H1 (cell line): Measurements from ENCODE around the gene OR6V1. TPM values are rescaled to one million over a fixed set of nuclear protein-coding genes. Genes with fewer than 3 reads are reported as not detected.

Experiments
- CEBPB ChIP-seq: IDR thresholded peaks from 2 replicates; pipeline ENCODE4 v1.6.1; 2012; ENCODE audit warnings: low read depth, low read length
- RXRA ChIP-seq: IDR thresholded peaks from 2 replicates; pipeline ENCODE4 v1.6.1; 2011; ENCODE audit warnings: low read depth, mild to moderate bottlenecking, low read length, moderate library complexity; ENCODE audit not compliant: insufficient read depth
- SIX5 ChIP-seq: IDR thresholded peaks from 2 replicates; pipeline ENCODE4 v1.6.1; 2011; ENCODE audit warnings: mild to moderate bottlenecking, low read depth, low read length
- SRF ChIP-seq: IDR thresholded peaks from 2 replicates; pipeline ENCODE4 v1.6.1; 2011; ENCODE audit warnings: mild to moderate bottlenecking, low read depth, low read length, moderate library complexity
- TEAD4 ChIP-seq: IDR thresholded peaks from 2 replicates; pipeline ENCODE4 v1.6.1; 2012; ENCODE audit warnings: low read depth, low read length, inconsistent platforms, mixed read lengths
- polyA plus RNA-seq, 7 experiments: library from polyadenylated mRNA; depleted of rRNA in 3 of 7; stranded (reverse) in 5 of 7; unstranded in 2 of 7; fragments of >200 nt in 5 of 7; fragments of 200-250 nt in 2 of 7; gene quantifications; 1 replicate in 5 of 7; 2 replicates in 1 of 7; 4 replicates in 1 of 7; pipeline versions ENCODE4 v1.2.1 to v1.2.3, GENCODE V29; 2011 to 2013; ENCODE audit warnings: missing spikeins in 2 of 7, mixed read lengths in 2 of 7
- total RNA-seq: library from RNA; stranded (reverse); fragmentation: NEBNext Ultra II Directional; extraction: Animal tissue kit (Norgen Biotek cat#: 25700); gene quantifications from 2 replicates; pipeline ENCODE4 v1.2.1, GENCODE V29; 2021
- TF ChIP-seq, protein P1 (sequence below): fragments of 300-600 bp; sonication (generic); IDR thresholded peaks from 2 replicates; pipeline ENCODE4 v1.7.1; 2012; ENCODE audit warnings: low read length, moderate library complexity, mild to moderate bottlenecking, inconsistent platforms; ENCODE audit not compliant: insufficient replicate concordance

The OR6V1 gene
- total and polyA plus RNA-seq, 2 of the 8 experiments (the other 6 are each of a cell fraction or from before 2014, with no cell fraction given): not detected

DNA sequence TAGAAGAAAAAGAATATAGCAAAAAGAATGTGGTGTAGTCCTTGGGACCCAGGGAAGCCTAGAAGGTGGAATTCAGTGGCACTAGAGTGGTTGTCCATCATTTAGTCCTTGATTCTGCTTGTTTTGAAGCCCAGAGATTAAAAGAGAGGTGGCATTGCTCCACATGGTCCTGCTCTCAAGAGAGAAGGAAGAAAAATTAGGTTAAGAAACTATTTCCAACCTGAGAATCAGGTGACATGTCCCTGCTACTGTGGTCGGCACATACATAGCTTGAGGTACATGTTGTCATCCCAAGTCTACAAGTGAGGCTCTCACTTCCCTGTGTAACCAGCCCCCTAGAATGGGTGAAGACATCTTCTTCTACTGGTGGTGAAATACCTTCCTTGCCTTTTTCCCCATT, 25.1 kb upstream of the OR6V1 start, which contains the start of gene OR9A2 (continued):
- TF ChIP-seq SIX5: no peak
- TF ChIP-seq, protein P1, sequence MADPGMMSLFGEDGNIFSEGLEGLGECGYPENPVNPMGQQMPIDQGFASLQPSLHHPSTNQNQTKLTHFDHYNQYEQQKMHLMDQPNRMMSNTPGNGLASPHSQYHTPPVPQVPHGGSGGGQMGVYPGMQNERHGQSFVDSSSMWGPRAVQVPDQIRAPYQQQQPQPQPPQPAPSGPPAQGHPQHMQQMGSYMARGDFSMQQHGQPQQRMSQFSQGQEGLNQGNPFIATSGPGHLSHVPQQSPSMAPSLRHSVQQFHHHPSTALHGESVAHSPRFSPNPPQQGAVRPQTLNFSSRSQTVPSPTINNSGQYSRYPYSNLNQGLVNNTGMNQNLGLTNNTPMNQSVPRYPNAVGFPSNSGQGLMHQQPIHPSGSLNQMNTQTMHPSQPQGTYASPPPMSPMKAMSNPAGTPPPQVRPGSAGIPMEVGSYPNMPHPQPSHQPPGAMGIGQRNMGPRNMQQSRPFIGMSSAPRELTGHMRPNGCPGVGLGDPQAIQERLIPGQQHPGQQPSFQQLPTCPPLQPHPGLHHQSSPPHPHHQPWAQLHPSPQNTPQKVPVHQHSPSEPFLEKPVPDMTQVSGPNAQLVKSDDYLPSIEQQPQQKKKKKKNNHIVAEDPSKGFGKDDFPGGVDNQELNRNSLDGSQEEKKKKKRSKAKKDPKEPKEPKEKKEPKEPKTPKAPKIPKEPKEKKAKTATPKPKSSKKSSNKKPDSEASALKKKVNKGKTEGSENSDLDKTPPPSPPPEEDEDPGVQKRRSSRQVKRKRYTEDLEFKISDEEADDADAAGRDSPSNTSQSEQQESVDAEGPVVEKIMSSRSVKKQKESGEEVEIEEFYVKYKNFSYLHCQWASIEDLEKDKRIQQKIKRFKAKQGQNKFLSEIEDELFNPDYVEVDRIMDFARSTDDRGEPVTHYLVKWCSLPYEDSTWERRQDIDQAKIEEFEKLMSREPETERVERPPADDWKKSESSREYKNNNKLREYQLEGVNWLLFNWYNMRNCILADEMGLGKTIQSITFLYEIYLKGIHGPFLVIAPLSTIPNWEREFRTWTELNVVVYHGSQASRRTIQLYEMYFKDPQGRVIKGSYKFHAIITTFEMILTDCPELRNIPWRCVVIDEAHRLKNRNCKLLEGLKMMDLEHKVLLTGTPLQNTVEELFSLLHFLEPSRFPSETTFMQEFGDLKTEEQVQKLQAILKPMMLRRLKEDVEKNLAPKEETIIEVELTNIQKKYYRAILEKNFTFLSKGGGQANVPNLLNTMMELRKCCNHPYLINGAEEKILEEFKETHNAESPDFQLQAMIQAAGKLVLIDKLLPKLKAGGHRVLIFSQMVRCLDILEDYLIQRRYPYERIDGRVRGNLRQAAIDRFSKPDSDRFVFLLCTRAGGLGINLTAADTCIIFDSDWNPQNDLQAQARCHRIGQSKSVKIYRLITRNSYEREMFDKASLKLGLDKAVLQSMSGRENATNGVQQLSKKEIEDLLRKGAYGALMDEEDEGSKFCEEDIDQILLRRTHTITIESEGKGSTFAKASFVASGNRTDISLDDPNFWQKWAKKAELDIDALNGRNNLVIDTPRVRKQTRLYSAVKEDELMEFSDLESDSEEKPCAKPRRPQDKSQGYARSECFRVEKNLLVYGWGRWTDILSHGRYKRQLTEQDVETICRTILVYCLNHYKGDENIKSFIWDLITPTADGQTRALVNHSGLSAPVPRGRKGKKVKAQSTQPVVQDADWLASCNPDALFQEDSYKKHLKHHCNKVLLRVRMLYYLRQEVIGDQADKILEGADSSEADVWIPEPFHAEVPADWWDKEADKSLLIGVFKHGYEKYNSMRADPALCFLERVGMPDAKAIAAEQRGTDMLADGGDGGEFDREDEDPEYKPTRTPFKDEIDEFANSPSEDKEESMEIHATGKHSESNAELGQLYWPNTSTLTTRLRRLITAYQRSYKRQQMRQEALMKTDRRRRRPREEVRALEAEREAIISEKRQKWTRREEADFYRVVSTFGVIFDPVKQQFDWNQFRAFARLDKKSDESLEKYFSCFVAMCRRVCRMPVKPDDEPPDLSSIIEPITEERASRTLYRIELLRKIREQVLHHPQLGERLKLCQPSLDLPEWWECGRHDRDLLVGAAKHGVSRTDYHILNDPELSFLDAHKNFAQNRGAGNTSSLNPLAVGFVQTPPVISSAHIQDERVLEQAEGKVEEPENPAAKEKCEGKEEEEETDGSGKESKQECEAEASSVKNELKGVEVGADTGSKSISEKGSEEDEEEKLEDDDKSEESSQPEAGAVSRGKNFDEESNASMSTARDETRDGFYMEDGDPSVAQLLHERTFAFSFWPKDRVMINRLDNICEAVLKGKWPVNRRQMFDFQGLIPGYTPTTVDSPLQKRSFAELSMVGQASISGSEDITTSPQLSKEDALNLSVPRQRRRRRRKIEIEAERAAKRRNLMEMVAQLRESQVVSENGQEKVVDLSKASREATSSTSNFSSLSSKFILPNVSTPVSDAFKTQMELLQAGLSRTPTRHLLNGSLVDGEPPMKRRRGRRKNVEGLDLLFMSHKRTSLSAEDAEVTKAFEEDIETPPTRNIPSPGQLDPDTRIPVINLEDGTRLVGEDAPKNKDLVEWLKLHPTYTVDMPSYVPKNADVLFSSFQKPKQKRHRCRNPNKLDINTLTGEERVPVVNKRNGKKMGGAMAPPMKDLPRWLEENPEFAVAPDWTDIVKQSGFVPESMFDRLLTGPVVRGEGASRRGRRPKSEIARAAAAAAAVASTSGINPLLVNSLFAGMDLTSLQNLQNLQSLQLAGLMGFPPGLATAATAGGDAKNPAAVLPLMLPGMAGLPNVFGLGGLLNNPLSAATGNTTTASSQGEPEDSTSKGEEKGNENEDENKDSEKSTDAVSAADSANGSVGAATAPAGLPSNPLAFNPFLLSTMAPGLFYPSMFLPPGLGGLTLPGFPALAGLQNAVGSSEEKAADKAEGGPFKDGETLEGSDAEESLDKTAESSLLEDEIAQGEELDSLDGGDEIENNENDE: no peak
- TF ChIP-seq RXRA: no peak
- TF ChIP-seq CEBPB: no peak
- no peak for TF ChIP-seq SRF
- no peak for TF ChIP-seq TEAD4
